H1 (cell line): ENCODE measurements around the gene EPHA8. TPM values are rescaled to one million over a fixed set of nuclear protein-coding genes. Genes with fewer than 3 reads are reported as not detected.

Experiments
- CTCF ChIA-PET: fragments of 300-600 bp; sonication (Branson Sonifier 250); formaldehyde crosslinking; loops from one replicate; lab custom pipeline; 2021; ENCODE audit not compliant: partially characterized antibody; lab: Charles Lee
- POLR2A ChIA-PET: fragments of 300-600 bp; sonication (Branson Sonifier 250); formaldehyde crosslinking; loops from one replicate; lab custom pipeline; 2021; ENCODE audit warnings: inconsistent platforms; ENCODE audit not compliant: partially characterized antibody; lab: Charles Lee
- DNase-seq, 2 experiments: peaks; one replicate each; pipeline versions ENCODE4 v3.0.0 to v3.0.0-alpha.2; 2010 to 2022; ENCODE audit warnings: low spot score in 2 of 2, low read depth in 1 of 2, mixed read lengths in 1 of 2
- FAIRE-seq: peaks from 2 replicates; lab custom pipeline; 2011; peaks lifted over from hg19 to GRCh38; lab: Jason Lieb, UNC
- H2AFZ ChIP-seq: 2 replicates; pipeline ENCODE4 v1.8.1; 2012; ENCODE audit warnings: low read length, inconsistent platforms
- H2AK5ac ChIP-seq: 2 replicates; pipeline ENCODE4 v1.6.1; 2013; ENCODE audit warnings: low read depth, low read length
- H2BK120ac ChIP-seq: replicated peaks from 2 replicates; pipeline ENCODE3; 2013; ENCODE audit warnings: low read depth, low read length, inconsistent platforms
- H2BK12ac ChIP-seq: 2 replicates; pipeline ENCODE4 v1.6.1; 2013; ENCODE audit warnings: low read depth, low read length
- H2BK15ac ChIP-seq: 2 replicates; pipeline ENCODE4 v1.6.1; 2013; ENCODE audit warnings: low read length
- H2BK20ac ChIP-seq: 2 replicates; pipeline ENCODE4 v1.6.1; 2013; ENCODE audit warnings: low read length
- H2BK5ac ChIP-seq: 2 replicates; pipeline ENCODE4 v1.6.1; 2013; ENCODE audit warnings: low read depth, low read length
- H3K14ac ChIP-seq: 2 replicates; pipeline ENCODE4 v1.6.1; 2013; ENCODE audit warnings: inconsistent platforms; ENCODE audit not compliant: insufficient read length
- H3K18ac ChIP-seq: 2 replicates; pipeline ENCODE4 v1.6.1; 2013; ENCODE audit warnings: low read length; ENCODE audit errors: extremely low read depth
- H3K23ac ChIP-seq: 2 replicates; pipeline ENCODE4 v1.6.1; 2013; ENCODE audit warnings: inconsistent platforms; ENCODE audit not compliant: insufficient read length
- H3K23me2 ChIP-seq: 2 replicates; pipeline ENCODE4 v1.6.1; 2013; ENCODE audit warnings: low read depth, low read length
- H3K27ac ChIP-seq: 2 replicates; pipeline ENCODE4 v1.6.1; 2011; ENCODE audit warnings: low read depth, low read length, inconsistent platforms
- H3K27me3 ChIP-seq, 4 experiments: replicated peaks in 1 of 4; 1 replicate in 1 of 4; 2 replicates in 3 of 4; pipeline versions ENCODE4 v1.6.1 to v1.8.1; 2011 to 2013; ENCODE audit warnings: low read length in 3 of 4, mild to moderate bottlenecking in 3 of 4, inconsistent platforms in 2 of 4, mixed read lengths in 2 of 4, moderate library complexity in 1 of 4; ENCODE audit not compliant: control insufficient read depth in 3 of 4, insufficient read depth in 3 of 4; ENCODE audit errors: extremely low read depth in 1 of 4
- H3K36me3 ChIP-seq, 4 experiments: 2 replicates each; pipeline versions ENCODE4 v1.6.1 to v1.8.1; 2011 to 2013; ENCODE audit warnings: mild to moderate bottlenecking in 4 of 4, low read length in 3 of 4, moderate library complexity in 2 of 4, control low read depth in 1 of 4, inconsistent platforms in 1 of 4; ENCODE audit not compliant: insufficient read depth in 4 of 4, control insufficient read depth in 2 of 4
- H3K4ac ChIP-seq: replicated peaks from 2 replicates; pipeline ENCODE3; 2013; ENCODE audit warnings: low read length, low read depth, mixed read lengths, inconsistent platforms; ENCODE audit not compliant: insufficient read length
- H3K4me1 ChIP-seq, 4 experiments: replicated peaks in 1 of 4; 1 replicate in 1 of 4; 2 replicates in 3 of 4; pipeline versions ENCODE4 v1.6.1 to v1.8.1; 2011 to 2013; ENCODE audit warnings: low read length in 3 of 4, inconsistent platforms in 2 of 4, mixed read lengths in 1 of 4; ENCODE audit not compliant: insufficient read depth in 4 of 4, control insufficient read depth in 3 of 4
- H3K4me2 ChIP-seq, 2 experiments: 2 replicates each; pipeline versions ENCODE4 v1.6.1 to v1.8.1; 2011 to 2013; ENCODE audit warnings: low read depth in 2 of 2, low read length in 2 of 2, control low read depth in 1 of 2, inconsistent platforms in 1 of 2, mild to moderate bottlenecking in 1 of 2; ENCODE audit not compliant: insufficient read depth in 1 of 2
- H3K4me3 ChIP-seq, 4 experiments: fragments of 200-600, 300-600 bp in 1 of 4; sonication (generic), shearing (Covaris generic), sonication (Bioruptor Twin) in 1 of 4; 2 replicates each; pipeline versions ENCODE4 v1.5.1 to v1.8.1; 2011 to 2016; ENCODE audit warnings: low read length in 4 of 4, low read depth in 3 of 4, control low read depth in 2 of 4, inconsistent platforms in 2 of 4, mild to moderate bottlenecking in 2 of 4, mixed read lengths in 1 of 4, moderate library complexity in 1 of 4; ENCODE audit not compliant: insufficient read depth in 2 of 4; ENCODE audit errors: extremely low read depth in 1 of 4
- H3K56ac ChIP-seq: replicated peaks from 2 replicates; pipeline ENCODE3; 2013; ENCODE audit warnings: low read depth, mild to moderate bottlenecking, mixed read lengths, low read length, inconsistent platforms; ENCODE audit not compliant: insufficient read length
- H3K79me1 ChIP-seq: 2 replicates; pipeline ENCODE4 v1.6.1; 2013; ENCODE audit warnings: low read depth, low read length, control low read depth
- H3K79me2 ChIP-seq, 2 experiments: 2 replicates each; pipeline versions ENCODE4 v1.6.1 to v1.8.1; 2012 to 2013; ENCODE audit warnings: low read length in 2 of 2, mild to moderate bottlenecking in 2 of 2, inconsistent platforms in 1 of 2; ENCODE audit not compliant: insufficient read depth in 2 of 2, control insufficient read depth in 1 of 2
- H3K9ac ChIP-seq, 4 experiments: replicated peaks in 1 of 4; 1 replicate in 1 of 4; 2 replicates in 3 of 4; pipeline versions ENCODE4 v1.6.1 to v1.8.1; 2011 to 2013; ENCODE audit warnings: low read depth in 3 of 4, low read length in 3 of 4, control low read depth in 2 of 4, mild to moderate bottlenecking in 2 of 4, moderate library complexity in 2 of 4, inconsistent platforms in 1 of 4; ENCODE audit errors: extremely low read depth in 1 of 4
- H3K9me3 ChIP-seq, 2 experiments: 2 replicates each; pipeline versions ENCODE4 v1.6.1 to v1.8.1; 2012 to 2013; ENCODE audit warnings: mild to moderate bottlenecking in 2 of 2, moderate library complexity in 2 of 2, control low read depth in 1 of 2, inconsistent platforms in 1 of 2, low read depth in 1 of 2, low read length in 1 of 2, mixed read lengths in 1 of 2; ENCODE audit not compliant: insufficient read depth in 2 of 2
- H4K20me1 ChIP-seq, 2 experiments: replicated peaks in 1 of 2; 2 replicates each; pipeline versions ENCODE3 to v1.8.1; 2011 to 2013; ENCODE audit warnings: inconsistent platforms in 2 of 2, low read length in 2 of 2, mild to moderate bottlenecking in 1 of 2; ENCODE audit not compliant: insufficient read depth in 2 of 2, control insufficient read depth in 1 of 2
- H4K5ac ChIP-seq: 2 replicates; pipeline ENCODE4 v1.6.1; 2013; ENCODE audit warnings: low read length, low read depth, mixed read lengths, inconsistent platforms; ENCODE audit not compliant: insufficient read length
- H4K8ac ChIP-seq: 2 replicates; pipeline ENCODE4 v1.8.0; 2013; ENCODE audit warnings: mild to moderate bottlenecking, moderate library complexity, low read length, inconsistent platforms; ENCODE audit not compliant: insufficient read depth; ENCODE audit errors: extremely low read depth
- H4K91ac ChIP-seq: replicated peaks from 2 replicates; pipeline ENCODE3; 2013; ENCODE audit warnings: low read length, mixed read lengths, inconsistent platforms; ENCODE audit not compliant: insufficient read length
- CBX5 ChIP-seq: fragments of 300-800, 300-1000 bp; sonication (generic); IDR thresholded peaks from 2 replicates; pipeline ENCODE4 v1.7.1; 2016; ENCODE audit warnings: antibody characterized with exemption, low read length, low read depth
- CREB1 ChIP-seq: IDR thresholded peaks from 2 replicates; pipeline ENCODE4 v1.6.1; 2012; ENCODE audit warnings: inconsistent platforms
- EP300 ChIP-seq, 2 experiments: IDR thresholded peaks; 1 replicate in 1 of 2; 2 replicates in 1 of 2; pipeline ENCODE4 v1.6.1; 2011 to 2012; ENCODE audit warnings: low read depth in 2 of 2, low read length in 2 of 2, mild to moderate bottlenecking in 2 of 2, borderline replicate concordance in 1 of 2, inconsistent platforms in 1 of 2, moderate library complexity in 1 of 2
- GABPA ChIP-seq: IDR thresholded peaks from 2 replicates; pipeline ENCODE4 v1.6.1; 2011; ENCODE audit warnings: mild to moderate bottlenecking, low read length, moderate library complexity, borderline replicate concordance; ENCODE audit not compliant: insufficient read depth
- HDAC2 ChIP-seq, 2 experiments: fragments of 300-600 bp in 1 of 2; sonication (generic) in 1 of 2; IDR thresholded peaks; 2 replicates each; pipeline ENCODE4 v1.6.1; 2011 to 2012; ENCODE audit warnings: low read depth in 2 of 2, low read length in 2 of 2, mild to moderate bottlenecking in 2 of 2, moderate library complexity in 2 of 2, borderline replicate concordance in 1 of 2, inconsistent platforms in 1 of 2
- JUN ChIP-seq: IDR thresholded peaks from 2 replicates; pipeline ENCODE4 v1.6.1; 2011; ENCODE audit warnings: low read depth, mild to moderate bottlenecking, improper control_type of control experiment, low read length
- PHF8 ChIP-seq: fragments of 200-600 bp; sonication (generic); conservative IDR thresholded peaks from 2 replicates; pipeline ENCODE4 v1.7.1; 2012; ENCODE audit warnings: low read depth, mild to moderate bottlenecking, inconsistent platforms, low read length, moderate library complexity
- RAD21 ChIP-seq, 2 experiments: IDR thresholded peaks in 1 of 2; conservative IDR thresholded peaks in 1 of 2; 2 replicates each; pipeline ENCODE4 v1.6.1; 2011; ENCODE audit warnings: low read depth in 2 of 2, low read length in 2 of 2, improper control_type of control experiment in 1 of 2, inconsistent platforms in 1 of 2, mild to moderate bottlenecking in 1 of 2, moderate library complexity in 1 of 2
- RFX5 ChIP-seq: IDR thresholded peaks from 2 replicates; pipeline ENCODE4 v1.6.1; 2011; ENCODE audit warnings: low read depth, low read length, improper control_type of control experiment, borderline replicate concordance
- SIX5 ChIP-seq: IDR thresholded peaks from 2 replicates; pipeline ENCODE4 v1.6.1; 2011; ENCODE audit warnings: mild to moderate bottlenecking, low read depth, low read length
- TAF7 ChIP-seq: optimal IDR thresholded peaks from 2 replicates; pipeline ENCODE3; 2011; ENCODE audit warnings: low read depth, mild to moderate bottlenecking, inconsistent platforms, low read length, moderate library complexity, borderline replicate concordance
- WGBS, 2 experiments: shearing (Covaris generic) in 1 of 2; methylation state at CpG; one replicate each; pipeline versions ENCODE4 v1.1.6 to v1.1.7; 2013 to 2015; ENCODE audit warnings: low lambda C conversion rate in 2 of 2, mixed read lengths in 2 of 2, inconsistent platforms in 1 of 2, low coverage in 1 of 2, missing lambda C conversion rate in 1 of 2; ENCODE audit not compliant: insufficient replicate concordance in 2 of 2, insufficient coverage in 1 of 2, insufficient read length in 1 of 2; ENCODE audit errors: extremely low coverage in 1 of 2, missing lambda C conversion rate in 1 of 2; 5-methylcytosine and 5-hydroxymethylcytosine counted together
- polyA plus RNA-seq, 7 experiments: library from polyadenylated mRNA; depleted of rRNA in 3 of 7; stranded (reverse) in 5 of 7; unstranded in 2 of 7; fragments of >200 nt in 5 of 7; fragments of 200-250 nt in 2 of 7; gene quantifications; 1 replicate in 5 of 7; 2 replicates in 1 of 7; 4 replicates in 1 of 7; pipeline versions ENCODE4 v1.2.1 to v1.2.3, GENCODE V29; 2011 to 2013; ENCODE audit warnings: missing spikeins in 2 of 7, mixed read lengths in 2 of 7
- total RNA-seq: library from RNA; stranded (reverse); fragmentation: NEBNext Ultra II Directional; extraction: Animal tissue kit (Norgen Biotek cat#: 25700); gene quantifications from 2 replicates; pipeline ENCODE4 v1.2.1, GENCODE V29; 2021
- TF ChIP-seq, protein P1 (sequence below): IDR thresholded peaks from 2 replicates; pipeline ENCODE4 v1.6.1; 2011; ENCODE audit warnings: low read depth, mild to moderate bottlenecking, low read length; ENCODE audit not compliant: insufficient read depth

Gene EPHA8
- total and polyA plus RNA-seq, 2 of the 8 experiments (the other 6 are each of a cell fraction or from before 2014, with no cell fraction given), result 4.0 to 8.4 TPM

- ChIA-PET POLR2A (no interaction called here), CTCF (interaction anchor here (0.6 to 3.1 kb wide), 3 partner anchors 8 to 376 kb away, joined by 3 to 15 read pairs (median 5); no protein-coding TSS in a partner anchor)
- Histone ChIP-seq H2BK5ac (no peak overlapping the region), H3K23ac (no peak overlapping the region), H3K27ac (no peak overlapping the region), H3K4ac (no peak overlapping the region), H3K56ac (no peak overlapping the region), H2BK12ac (no peak overlapping the region), H3K79me1 (no peaks in the 10 kb centered on the region), H4K5ac (no peak overlapping the region), H2BK15ac (no peak overlapping the region), H3K9me3 (no peaks in the 10 kb centered on the region), H2AK5ac (no peak overlapping the region), H3K23me2 (0 out of 2 replicates have a peak, but pooled peaks cover 2% of the 10 kb centered on the region), H3K4me1 (no peaks in the 10 kb centered on the region), H3K18ac (no peak overlapping the region), H3K9ac (no peak overlapping the region), H3K14ac (no peak overlapping the region), H2BK20ac (no peak overlapping the region), H4K8ac (no peak overlapping the region), H3K27me3 (no peaks in the 10 kb centered on the region), H2BK120ac (no peak overlapping the region), H2AFZ (no peak overlapping the region), H4K91ac (no peak overlapping the region), H3K36me3 (peaks cover 14 to 43% (median 30%) of the 10 kb centered on the region in 4 experiments; a peak in 7 of 8 replicates), H3K4me2 (no peak overlapping the region), H3K79me2 (no peaks in the 10 kb centered on the region), H4K20me1 (peaks cover 0 to under 1% of the 10 kb centered on the region in 2 experiments), H3K4me3 (no peak overlapping the region)
- no peak for DNase-seq
- no peak for FAIRE-seq
- 92% methylated on average over 7 of the region's 7 CpGs; no CpG with 5 or more reads in 1 of the 2 experiments for WGBS, 2 experiments
- TF ChIP-seq RFX5 (no peak), RAD21 (IDR thresholded peaks at IDR 0.05 in 1 of 2, conservative IDR thresholded peaks at IDR 0.05 in 1 of 2; ENCODE audit: low read depth in 2 of 2, low read length in 2 of 2) (no peak), CBX5 (no peak), EP300 (IDR thresholded peaks at IDR 0.05; ENCODE audit: borderline replicate concordance in 1 of 2, low read depth in 2 of 2, low read length in 2 of 2) (no peak), CREB1 (no peak), TAF7 (no peak), HDAC2 (IDR thresholded peaks at IDR 0.05; ENCODE audit: borderline replicate concordance in 1 of 2, low read depth in 2 of 2, low read length in 2 of 2) (no peak), PHF8 (no peak), GABPA (no peak), SIX5 (no peak), JUN (no peak)
- TF ChIP-seq, protein P1, sequence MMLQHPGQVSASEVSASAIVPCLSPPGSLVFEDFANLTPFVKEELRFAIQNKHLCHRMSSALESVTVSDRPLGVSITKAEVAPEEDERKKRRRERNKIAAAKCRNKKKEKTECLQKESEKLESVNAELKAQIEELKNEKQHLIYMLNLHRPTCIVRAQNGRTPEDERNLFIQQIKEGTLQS, result no peak
Observed at GRCh38 chr1:22522221-22522743, 41.0 kb upstream of the EPHA8 start.
